CD4-positive, alpha-beta T cell treated with Interleukin-17A for 4 hours (primary cell): ENCODE measurements around the gene ITPR2.
"Not testable (repeated sequence)": the region's sequence is repeated elsewhere in the genome, so short reads cannot be mapped to it uniquely, and the experiment has no call there.

Source experiments
- DNase-seq: peaks from one replicate; pipeline ENCODE4 v3.0.0-alpha.2; 2020; ENCODE audit warnings: mixed read lengths

ITPR2 gene

DNA sequence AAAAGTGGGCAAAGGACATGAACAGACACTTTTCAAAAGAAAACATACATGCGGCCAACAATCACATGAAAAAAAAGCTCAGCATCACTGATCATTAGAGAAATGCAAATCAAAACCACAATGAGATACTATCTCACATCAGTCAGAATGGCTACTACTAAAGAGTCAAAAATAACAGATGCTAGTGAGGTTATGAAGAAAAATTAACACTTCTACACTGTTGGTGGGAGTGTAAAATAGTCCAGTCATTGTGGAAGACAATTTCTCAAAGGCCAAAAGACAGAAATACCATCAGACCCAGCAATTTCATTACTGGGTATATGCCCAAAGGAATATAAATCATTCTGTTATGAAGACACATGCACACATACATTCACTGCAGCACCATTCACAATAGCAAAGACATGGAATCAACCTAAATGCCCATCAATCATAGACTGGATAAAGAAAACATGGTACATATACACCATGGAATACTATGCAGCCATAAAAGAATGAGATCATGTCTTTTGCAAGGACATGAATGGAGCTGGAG, 103.8 kb downstream of the ITPR2 start:
- not testable (repeated sequence) for DNase-seq

DNA sequence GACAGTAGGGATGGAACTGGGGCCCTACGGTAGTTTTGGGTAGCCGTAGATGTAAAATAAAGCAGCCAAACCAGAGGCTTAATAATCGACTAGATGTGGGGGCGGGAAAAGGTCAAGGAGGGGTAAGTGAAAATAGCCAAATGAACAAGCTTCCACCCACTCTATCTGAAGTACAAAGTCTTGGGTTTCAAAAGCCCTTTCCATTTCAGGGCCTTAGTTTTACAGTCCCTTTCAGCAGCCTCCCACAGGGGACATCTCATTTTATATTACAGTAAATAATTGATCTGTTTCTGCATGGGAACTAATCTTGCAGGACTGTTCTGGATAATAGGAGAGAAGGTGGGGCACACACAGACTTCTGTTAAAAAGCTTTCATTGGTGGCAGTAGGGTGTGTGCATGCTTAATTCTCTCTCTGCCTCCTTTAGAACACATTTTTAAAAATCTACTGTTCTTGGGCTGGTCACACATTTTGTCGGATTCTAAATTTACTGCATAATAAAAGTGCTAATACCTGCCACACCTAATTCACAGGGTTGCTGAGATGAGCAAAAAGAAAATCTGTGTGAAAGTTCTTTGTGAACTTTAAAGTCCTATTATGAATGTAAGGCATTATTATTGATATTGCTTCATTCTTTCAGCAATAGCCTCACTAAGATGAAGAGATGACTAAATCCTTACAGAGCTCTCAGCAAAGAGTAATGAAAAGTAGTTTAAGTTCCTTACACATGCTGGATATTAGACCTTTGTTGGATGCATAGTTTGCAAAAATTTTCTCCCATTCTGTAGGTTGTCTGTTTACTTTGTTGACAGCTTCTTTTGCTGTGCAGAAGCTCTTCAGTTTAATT, 104.6 kb downstream of the ITPR2 start:
- DNase-seq: no peak

DNA sequence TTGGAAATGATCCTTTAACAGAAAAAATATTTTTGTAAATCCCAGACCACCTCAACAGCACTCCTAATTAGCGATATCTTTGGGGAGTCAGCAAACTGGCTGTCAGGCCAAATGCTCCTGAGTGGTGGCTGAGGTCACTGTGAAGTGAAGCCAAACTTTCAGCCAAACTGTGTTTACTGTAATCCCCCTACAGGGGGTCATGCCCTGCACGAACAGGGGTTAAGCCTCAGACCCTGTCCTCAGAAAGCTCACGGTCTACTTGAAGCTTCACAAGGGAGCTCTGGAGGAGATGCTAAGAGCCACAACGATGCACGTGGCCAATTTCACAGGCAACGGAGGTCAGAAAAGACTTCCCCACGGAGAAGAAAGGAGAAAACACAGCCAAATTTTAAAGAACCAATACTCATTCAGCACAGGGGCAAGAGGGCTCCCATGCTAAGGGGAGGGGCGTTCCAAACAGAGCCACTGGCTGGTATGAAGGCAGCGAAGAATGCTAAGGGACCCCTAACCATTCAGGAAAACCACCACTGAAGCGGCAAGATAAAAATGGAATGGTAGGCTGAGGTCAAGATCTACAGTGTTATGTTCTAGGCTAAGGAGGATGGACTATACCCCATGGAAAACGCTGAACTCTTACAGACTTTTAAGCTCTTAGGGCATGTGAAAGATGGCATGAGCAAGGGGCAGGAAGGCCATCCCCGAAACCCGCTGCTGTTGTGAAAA, 105.4 kb downstream of the ITPR2 start:
- no peak for DNase-seq

DNA sequence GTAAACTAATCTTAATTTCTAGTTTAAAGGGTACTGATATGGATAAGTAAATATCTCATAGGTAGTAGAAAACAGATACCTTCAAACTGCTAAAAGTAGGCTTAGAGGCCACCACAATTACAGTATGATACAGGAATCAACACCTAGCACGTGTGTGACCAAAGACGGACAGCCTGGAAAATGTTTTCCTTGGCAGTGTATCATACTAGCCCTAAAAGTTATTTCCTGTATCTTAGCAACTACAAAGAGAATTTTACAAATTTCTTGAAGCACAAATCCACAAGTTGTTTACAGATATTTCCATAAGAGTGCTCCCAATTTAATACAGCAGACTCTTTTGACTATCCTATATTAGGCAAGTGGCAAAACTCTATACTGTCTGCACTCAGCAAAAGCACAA, 106.0 kb downstream of the ITPR2 start:
- no peak for DNase-seq

DNA sequence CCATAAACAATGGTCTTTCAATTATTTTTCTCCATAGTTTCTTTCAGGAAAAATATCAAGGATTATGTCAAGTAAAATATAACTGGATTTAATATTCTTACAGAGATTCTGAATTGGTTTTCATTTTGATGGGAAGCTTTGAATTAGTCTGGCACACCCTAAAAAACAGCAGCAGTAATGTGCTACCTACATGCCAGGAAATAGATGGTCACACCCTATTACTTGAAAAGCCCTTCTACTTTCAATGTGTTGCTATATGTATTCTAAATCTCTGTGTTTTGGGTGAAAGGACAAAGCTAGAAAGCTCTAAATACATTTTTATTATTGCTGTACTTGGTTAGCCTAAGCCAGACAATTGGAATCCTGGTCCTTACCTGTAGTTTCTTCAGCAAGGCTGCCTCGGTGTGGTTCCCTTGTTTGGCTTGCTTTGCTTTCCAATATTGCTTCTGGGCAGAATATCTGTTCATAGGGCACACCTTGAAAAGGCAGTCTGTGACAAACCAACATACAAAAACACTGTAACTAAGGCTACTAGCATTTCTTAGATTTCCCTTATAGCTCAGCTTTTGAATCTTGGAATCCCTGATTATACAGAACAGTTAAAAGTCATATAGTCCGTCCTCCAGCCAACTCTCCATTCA, 107.6 kb downstream of the ITPR2 start:
- no peak for DNase-seq

DNA sequence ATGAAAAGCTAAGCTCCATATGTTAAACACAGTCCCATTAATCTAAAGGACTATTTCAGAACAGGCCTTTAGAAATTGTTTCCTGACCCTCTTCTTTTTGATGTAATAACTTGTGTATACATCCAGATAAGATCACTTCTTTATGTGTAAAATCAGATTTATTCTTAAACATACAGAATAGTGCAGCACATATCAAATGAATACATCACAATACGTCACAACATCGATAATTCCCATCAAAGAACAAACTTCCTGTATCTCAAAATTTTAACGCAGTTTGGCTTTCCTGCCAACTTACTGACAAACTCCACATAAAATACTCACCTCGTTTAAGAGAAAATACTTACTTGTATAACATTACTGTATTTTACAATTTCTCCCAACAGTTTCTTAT, 108.7 kb downstream of the ITPR2 start:
- DNase-seq: no peak

DNA sequence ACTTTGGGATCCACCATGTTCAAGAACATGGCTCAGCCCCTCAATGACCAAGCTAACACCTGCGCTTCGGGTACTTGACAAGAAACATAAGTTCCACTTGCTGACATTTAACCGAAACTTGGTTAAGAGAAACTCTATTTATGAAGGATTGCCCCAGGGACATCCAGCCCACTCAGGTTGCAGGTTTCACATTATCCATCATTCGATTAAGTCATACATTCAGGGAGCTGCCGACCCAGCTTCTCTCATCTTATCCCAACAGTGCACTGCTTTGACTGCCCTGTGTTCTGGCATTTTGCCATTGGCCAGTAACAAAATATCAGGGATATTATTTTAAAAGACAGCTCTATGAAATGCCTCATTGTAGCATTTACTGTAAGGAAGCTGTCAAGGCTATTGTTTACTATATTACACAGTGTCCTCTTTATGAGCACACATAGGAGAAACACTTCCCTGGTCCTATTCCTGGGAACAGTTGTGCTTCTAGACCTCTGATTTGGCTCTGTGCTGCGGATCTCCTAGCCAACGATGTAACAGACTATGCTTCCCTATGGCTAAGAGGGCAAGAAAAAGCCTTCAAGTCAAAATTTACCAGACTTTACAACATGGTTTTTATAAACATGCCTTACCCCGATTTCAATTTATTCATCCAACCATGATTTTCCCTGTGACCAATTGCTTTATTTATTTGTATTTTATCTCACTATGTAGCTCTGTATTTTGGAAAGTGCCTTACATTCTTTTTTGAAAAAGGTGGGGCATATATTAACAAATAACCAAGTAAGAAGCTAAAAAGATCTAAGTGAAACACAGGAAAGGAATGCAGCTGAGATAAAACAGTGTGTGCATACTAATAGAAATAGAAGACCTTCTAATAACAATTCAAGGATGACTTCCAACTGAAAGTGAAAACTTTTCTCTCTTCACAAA, 109.3 kb downstream of the ITPR2 start:
- no peak for DNase-seq

DNA sequence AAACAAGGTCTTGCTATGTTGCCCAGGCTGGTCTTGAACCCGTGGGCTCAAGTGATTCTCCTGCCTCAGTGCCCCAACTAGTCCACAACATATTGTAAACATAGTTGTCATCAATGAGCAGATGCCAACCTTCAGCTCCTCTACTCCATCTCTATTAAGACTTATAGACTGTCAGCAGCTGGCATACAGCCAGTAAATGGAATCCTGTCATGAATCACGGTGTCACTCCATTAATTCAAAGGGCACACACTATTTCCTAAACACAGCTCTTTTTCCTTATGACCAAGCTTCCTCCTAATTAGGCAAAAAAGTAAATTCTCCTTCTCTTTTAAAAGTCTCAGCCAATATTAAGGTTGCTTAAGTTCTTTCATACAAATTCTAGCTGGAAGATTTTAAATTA, 111.2 kb downstream of the ITPR2 start:
- DNase-seq: no peak

DNA sequence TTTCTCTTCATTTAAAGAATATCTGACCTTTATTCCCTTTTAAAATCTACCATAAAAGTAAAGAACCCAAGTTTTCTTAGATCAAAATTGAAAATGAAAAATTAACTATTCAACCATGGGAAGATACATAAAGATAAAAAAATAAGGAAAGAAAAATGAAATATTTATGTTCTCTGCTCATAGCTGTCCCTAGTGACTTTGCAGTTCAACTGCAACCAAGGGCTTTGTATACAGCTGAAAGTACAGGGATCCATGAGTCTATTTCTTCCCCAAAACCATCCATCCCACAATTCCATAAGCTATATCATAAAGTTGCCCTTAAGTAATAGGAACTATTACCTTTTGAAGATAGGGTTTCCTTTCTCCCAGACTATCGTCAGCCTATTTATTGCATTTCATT, 113.1 kb downstream of the ITPR2 start:
- DNase-seq: no peak

DNA sequence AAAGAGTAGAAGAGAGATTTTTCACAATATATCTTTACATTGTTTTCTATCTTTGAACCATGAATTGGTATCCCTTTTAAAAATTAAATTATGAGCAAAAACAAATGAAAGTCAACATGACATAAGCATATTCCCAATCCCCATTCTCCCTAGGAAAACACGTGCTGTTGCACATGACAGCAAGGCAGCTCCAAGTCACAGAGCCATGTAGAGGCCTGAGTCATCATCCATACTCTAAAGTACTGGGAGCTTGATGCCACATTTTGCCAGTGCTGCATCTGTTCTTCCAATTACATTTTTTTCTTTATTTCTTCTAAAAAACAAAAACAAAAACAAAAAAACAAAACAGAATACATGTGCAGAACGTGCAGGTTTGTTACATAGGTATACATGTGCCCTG, 115.2 kb downstream of the ITPR2 start:
- DNase-seq: no peak

DNA sequence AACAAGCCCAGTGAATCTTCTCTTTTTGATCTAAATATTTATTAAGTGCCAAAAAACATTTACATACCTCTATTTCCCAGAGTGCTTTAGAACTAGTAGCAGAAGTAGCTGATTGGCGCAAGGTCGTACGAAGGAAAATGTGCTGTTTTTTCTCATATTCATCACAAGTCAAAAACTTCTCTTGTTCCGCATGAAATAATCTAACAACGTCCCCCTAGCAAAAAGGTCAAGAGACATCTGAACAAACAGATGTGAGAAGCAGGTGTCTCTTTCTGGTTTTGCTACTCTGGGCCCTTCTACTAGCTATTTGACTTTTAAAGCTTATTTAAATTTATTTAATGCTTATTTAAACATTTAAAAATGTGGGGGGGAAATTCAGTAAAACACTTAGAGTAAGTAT, 117.8 kb downstream of the ITPR2 start:
- no peak for DNase-seq

DNA sequence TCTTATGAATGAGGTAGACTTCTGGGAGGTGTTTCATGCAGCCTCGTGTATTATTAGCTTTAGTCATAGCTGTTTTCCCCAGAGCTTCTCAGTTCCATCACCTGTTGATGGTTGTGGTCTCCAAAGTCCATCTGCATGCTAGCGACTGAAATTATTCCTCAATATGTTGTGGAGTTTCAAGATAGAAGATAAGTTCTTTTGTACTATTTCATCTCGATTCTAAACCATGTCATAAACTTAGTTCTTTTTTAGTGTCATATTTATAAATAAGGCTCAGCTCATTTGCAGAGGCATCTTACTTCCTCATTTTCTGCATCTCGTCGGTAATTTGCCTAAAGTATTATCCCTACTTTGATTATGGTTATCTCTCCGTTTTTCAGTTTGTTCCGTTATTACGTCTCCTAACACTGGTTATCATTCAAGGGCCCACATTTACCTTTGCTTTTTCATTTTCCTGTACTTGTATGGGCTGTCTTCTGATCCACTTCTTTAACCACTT, 119.1 kb downstream of the ITPR2 start:
- DNase-seq: no peak

DNA sequence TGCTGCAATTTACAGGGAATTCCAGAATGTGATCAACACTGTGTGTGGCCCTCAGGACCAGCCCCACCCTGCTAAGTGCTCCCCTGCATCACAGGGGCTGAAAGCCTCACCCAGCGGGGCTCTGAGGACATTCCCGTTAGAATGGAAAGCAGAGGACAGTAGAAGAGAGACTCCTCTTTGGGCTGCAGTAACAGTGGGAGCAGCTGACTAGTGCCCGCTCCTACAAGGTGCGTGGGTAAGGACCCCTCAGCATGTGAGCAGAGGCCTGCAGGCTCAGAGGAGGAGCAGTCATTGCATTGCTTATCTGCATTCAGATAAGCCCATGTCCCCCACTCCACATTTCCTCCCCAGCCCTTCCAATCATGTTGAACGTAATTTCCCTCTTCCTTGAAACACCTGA, 120.1 kb downstream of the ITPR2 start:
- no peak for DNase-seq

DNA sequence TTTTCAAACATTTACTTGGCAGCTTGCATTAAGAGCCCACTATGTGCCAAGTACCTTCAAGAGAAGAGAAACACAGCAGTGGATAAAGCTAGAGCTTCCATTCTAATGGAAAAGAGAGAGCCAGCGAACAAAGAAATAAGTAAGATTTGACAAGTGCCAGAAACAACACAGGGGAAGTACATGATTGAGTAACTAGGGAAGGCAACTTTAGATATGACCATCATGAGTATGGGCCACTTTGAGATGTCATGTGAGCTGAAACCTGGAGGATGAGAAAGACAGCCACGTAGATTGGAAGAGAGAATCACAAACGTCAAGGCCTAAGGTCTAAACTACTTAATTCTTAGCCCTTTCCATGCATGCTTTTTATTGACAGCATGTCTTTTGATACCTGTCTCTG, 121.4 kb downstream of the ITPR2 start:
- DNase-seq: no peak

DNA sequence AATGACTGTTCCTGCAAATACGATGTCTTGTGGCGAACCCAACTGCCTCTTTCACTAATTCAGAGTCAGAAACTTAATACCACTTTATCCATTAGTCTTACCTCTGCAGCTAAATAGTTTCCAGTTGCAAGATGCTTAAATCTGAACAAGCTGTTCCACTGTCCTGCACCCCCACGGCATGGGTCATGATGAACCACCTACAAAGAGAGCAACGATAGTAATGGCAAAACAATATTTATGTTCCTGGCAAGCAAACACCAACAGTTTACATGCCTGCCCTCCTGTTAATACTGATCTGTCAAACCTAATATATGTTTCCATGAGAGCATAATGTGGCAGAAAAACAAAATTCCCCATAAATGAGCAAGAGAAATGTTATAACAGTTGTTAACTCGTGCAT, 121.9 kb downstream of the ITPR2 start:
- DNase-seq: no peak

DNA sequence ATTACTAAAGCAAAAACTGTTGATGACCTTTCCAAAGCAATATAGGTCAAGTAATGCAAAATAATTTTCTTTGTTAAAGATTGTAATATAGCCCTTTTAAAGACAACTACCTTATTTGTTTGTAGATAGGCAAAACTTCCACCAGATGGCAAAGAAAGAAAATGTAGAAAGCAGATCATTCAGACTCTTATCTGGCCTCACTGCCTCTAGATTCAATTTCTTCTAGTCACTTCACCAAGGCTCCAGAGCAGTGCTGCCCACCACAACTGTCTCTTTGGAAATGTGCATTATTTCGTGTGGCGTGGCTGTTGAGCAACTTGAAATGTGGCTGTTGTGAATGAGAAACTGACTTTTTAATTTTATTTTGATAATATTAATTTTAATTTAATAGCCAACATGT, 127.1 kb downstream of the ITPR2 start:
- no peak for DNase-seq

DNA sequence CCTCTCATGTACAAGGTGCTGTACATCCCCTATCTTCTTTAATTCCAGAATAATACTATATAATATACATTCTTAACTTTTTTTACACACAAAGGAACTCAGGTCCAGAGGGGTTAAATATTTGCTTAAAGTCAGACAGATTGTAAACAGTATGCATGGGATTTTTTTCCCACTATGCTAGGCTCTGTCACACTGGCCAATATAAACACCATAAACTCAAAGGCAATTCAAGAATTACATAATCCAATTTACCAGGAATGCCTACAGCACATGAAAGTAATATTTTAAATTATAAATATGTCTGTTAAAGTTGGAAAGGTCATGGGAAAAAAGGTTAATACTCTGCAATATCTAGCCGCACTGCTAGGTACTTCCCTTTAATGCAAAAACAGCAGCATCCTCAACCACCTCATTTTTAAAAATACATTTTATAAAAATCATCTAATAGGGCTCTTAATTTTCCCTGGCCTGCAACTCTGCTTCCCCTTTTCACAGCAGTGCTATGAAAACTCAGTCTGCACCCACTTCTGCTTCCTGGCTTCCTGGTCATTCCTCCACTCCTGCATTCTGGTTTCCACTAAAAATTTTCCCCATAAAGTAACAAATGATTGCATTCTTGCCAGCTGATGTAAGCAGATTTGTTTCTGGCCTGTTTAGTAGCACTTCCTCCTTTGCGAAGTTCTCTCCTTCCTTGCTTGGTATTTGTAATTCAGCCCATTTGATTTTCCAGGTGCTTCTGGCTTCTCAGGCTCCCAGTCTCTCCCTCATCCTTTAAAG, 128.1 kb downstream of the ITPR2 start:
- DNase-seq: no peak

DNA sequence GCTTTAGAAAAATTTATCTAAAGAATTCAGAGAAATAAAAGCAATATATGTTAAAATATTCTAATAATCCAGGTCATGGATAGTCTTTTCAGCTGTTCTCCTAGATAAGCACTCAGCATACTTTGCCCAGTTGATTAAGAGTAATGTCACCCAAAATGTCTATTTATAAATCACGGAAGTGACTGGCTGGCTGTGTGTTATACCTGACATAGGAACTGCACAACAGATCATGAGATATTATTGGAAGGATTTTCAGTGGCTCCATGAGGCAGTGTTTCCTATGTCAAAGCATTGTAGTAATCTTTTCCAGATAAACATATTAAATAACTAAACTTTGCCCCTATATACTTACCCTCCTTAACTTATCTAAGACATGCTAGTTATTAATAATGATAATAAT, 128.8 kb downstream of the ITPR2 start:
- DNase-seq: no peak

DNA sequence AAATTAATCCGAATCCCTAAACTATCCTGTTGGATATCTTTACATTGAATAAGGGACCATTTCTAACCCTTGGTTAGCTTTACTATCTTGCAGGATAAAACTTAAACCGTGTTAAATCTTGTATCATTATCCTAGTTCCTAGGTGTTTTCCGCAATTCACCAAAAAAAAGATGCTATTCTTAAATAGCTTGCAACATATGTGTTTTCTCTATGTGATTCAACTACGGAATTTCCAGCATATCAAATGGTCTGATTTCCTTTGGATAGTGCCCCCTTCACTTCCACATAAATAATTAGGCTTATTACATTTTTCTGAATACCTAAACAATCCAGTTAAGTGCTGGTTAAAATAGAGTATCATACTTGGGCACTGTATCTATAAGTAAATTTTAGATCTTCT, 130.3 kb downstream of the ITPR2 start:
- no peak for DNase-seq

DNA sequence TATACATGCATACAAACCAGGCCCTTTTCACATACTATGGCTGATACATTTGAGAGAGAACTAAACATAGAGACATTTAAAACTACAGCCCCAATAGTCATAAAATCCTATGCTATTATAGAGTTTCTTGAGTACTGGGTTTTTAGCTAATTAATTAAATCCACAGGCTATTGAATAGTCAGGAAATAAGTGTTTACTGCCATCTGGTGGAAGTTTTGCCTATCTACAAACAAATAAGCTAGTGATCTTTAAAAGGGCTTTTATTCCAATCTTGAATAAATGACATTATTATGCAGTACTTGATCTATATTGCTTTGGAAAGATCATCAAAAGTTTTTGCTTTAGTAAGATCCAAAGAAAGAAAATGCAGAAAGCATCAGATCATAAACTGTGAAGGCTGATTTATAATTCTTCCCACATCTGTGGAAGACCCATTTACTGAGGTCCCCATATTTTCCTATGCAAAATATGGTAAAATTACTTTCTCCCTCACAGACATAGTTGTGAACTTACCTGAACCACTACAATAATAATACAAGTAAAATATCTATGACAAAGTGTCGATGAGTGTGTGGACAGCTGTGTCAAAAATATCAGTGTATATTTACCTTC, 131.3 kb downstream of the ITPR2 start:
- DNase-seq: no peak

DNA sequence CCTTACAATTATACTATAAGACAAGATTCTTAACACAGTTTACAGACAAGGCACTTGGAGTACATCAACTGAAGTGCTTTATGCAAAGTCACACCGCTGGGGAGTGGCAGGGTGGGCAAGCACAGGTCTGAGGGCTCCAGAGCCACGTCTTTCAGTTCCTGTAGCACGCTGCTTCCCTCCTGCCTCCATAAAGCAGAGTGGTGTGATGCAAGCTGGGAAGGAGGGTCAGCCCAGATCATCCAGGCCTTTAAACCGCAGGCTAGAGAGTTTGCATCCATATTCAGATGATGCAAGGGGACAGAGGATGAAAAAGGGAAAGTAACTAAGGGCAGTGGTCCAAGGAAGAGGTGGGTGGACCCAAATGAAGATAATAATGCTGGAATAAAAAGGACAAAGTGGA, 132.6 kb downstream of the ITPR2 start:
- DNase-seq: no peak
